Raji (cell line): ENCODE results near the gene CHAC1.

Source experiments
- POLR2A ChIP-seq: IDR thresholded peaks from 2 replicates; pipeline ENCODE4 v1.6.1; 2011; ENCODE audit warnings: low read depth, low read length, control low read depth; ENCODE audit not compliant: insufficient read depth

CHAC1 gene

DNA sequence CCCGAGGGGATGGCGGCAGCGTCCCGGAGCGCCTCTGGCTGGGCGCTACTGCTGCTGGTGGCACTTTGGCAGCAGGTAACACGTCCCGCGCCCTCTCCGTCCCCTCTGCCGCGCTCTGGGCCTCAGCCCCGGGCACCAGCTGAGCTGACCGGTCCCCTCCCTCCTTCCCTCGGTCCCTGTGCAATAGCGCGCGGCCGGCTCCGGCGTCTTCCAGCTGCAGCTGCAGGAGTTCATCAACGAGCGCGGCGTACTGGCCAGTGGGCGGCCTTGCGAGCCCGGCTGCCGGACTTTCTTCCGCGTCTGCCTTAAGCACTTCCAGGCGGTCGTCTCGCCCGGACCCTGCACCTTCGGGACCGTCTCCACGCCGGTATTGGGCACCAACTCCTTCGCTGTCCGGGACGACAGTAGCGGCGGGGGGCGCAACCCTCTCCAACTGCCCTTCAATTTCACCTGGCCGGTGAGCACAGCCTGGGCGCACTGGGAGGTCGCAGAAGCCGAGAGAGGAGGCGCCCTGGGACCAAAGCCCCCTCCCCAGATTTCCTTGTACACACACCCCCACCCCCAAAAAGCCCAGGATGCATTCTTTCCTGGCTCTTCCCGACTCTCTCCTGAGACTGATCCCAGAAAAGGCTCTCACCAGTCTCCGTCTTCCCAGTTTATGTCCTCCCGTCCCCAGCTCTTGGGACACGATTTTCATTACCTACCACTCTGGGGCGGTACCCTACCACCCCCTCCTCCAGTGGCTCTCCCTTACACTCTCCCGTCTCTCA lies 23.4 kb upstream of the CHAC1 start:
- no peak for TF ChIP-seq POLR2A

DNA sequence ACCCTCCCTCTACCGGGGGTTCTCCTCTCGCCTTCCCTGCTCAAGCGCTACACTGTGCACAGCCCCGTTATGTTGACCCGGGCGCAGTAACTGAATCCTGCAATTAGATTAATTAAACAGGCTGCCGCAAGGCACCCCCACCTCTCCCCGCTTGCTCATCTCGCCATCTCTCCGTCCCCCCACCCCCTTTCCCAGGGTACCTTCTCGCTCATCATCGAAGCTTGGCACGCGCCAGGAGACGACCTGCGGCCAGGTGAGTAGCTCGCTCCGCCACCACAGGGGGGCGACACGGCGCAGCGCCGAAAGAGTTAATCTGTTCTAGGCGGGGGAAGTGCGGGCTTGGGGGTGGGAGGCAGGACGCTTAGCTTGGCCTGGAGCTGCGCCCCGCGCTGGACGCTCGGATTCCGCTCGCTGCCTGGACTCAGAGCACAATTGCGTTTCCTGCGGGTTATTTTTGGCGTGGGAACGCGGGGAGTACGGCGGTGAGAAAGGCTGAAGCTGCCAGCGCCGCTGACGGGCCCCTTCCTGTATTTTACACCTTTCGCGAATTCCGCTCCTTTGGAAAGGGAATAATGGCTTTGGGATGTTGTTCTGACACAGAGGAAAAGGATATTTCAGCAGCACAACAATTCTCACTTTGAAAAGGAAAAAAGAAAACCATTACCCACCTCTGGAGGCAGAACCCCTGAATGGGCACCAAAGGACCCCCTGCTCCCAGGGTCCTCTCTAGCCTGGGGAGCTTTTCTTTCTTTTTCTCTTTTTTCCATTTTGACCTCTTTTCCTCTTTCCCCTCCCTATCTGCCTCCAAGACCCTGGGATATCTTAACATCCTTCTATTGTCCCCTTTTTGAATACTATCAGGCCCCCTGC lies 22.6 kb upstream of the CHAC1 start:
- TF ChIP-seq POLR2A: no peak

DNA sequence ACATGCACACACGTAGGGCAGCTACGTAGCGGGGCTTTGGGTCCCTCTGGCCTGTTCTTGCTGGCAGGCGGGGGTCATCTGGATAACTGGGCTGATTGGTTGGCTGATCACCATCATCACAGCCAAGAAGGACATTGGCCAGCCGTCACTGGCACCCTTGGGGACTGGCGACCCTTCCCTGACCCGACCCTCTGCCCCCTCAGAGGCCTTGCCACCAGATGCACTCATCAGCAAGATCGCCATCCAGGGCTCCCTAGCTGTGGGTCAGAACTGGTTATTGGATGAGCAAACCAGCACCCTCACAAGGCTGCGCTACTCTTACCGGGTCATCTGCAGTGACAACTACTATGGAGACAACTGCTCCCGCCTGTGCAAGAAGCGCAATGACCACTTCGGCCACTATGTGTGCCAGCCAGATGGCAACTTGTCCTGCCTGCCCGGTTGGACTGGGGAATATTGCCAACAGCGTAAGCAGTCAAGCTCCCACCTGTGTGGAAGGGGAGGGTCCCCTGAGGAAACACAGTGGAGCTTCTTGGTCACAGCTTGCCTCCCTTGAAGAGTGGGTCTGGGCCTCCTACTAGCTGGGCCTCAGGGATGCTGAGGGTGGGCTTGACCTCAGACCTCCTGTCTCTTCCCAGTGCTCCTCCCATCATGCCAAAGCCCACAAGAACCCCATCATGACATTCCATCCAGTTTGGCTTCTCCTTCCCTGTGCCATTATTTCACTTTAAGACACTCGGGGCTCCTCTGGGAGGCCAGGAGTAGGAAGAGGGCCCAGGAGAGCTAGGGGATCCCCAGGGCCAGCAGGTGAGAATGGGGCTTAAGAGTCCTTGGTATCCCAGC lies 21.8 kb upstream of the CHAC1 start:
- TF ChIP-seq POLR2A: no peak

DNA sequence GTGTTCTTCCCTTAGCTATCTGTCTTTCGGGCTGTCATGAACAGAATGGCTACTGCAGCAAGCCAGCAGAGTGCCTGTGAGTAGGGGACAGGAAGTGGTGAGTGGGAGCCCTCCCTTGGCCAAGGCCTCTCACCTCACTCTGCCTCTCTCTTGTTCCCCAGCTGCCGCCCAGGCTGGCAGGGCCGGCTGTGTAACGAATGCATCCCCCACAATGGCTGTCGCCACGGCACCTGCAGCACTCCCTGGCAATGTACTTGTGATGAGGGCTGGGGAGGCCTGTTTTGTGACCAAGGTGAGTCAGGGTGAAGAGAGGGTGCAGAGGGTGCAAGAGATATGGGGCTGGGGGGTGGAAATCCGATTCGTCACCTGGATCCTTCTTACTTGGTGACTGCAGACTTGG lies 21.1 kb upstream of the CHAC1 start:
- TF ChIP-seq POLR2A: no peak

DNA sequence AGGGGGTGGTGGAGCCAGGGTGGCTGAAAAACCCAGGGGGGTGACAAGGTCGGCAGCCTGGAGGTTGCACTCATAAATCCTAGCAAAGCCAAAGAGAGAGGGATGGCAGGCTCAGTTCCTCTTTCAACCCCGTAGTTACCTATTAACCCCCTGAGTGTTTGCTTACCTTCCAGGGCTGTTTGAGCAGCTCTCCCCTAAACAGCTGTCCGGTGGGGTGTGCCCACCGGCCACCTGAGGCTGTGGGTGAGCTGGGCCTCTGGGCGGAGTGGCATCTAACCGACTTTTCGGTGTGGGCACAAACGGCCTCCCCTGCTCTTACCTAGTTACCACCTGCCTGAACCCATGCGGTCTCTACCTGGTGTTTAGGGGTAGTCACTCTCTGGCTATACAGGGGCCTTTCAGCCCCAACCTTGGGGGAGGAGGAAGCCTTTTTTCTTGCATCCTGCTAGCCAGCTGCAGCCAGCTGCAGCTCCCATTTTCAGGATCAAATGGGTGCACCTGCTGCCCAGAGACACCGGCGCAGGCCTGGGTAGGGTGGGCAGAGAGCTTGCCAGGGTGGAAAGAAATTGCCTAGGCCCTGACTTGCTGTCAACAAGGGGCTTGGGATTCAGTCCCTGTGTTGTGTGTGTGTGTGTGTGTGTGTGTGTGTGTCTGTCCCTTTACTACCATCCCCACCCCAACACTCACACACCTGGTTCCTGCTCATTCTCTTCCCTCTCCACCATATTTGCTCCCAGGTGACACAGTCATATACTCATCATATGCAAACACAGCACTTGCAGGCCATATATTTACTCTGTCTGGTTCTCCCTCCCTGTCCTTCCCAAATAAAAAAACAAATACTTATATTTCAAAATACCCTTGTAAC lies 20.4 kb upstream of the CHAC1 start:
- TF ChIP-seq POLR2A: no peak

DNA sequence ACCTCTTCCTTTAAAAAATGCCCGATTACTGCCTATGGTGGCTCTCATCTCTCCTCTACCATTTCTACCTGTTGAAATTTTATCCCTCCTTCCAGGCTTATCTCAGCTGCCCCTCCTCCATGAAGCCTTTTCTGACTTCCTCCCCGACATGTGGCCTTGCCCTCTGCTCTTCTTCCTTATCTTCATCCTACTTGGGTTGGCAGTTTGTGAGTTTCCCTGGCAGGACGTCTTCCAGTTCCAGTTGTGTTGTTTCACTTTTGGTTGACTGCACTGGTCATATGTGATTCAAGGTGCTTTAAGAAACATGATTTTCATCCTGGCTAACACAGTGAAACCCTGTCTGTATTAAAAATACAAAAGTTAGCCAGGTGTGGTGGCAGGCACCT lies 19.8 kb upstream of the CHAC1 start:
- TF ChIP-seq POLR2A: no peak

DNA sequence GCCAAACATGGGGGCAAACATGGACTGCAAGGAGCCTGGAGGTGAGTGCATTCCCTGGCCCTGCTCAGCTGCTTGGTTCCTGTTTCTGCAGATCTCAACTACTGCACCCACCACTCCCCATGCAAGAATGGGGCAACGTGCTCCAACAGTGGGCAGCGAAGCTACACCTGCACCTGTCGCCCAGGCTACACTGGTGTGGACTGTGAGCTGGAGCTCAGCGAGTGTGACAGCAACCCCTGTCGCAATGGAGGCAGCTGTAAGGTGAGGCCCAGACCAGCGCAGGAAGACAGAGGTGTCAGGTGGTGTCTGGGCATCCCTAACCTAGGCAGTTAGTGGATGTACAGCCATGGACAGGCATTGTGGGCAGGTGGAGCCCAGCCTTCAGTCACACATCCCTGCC lies 18.8 kb upstream of the CHAC1 start:
- TF ChIP-seq POLR2A: no peak

DNA sequence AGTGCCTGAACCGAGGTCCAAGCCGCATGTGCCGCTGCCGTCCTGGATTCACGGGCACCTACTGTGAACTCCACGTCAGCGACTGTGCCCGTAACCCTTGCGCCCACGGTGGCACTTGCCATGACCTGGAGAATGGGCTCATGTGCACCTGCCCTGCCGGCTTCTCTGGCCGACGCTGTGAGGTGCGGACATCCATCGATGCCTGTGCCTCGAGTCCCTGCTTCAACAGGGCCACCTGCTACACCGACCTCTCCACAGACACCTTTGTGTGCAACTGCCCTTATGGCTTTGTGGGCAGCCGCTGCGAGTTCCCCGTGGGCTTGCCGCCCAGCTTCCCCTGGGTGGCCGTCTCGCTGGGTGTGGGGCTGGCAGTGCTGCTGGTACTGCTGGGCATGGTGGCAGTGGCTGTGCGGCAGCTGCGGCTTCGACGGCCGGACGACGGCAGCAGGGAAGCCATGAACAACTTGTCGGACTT lies 17.0 kb upstream of the CHAC1 start:
- TF ChIP-seq POLR2A: no peak

DNA sequence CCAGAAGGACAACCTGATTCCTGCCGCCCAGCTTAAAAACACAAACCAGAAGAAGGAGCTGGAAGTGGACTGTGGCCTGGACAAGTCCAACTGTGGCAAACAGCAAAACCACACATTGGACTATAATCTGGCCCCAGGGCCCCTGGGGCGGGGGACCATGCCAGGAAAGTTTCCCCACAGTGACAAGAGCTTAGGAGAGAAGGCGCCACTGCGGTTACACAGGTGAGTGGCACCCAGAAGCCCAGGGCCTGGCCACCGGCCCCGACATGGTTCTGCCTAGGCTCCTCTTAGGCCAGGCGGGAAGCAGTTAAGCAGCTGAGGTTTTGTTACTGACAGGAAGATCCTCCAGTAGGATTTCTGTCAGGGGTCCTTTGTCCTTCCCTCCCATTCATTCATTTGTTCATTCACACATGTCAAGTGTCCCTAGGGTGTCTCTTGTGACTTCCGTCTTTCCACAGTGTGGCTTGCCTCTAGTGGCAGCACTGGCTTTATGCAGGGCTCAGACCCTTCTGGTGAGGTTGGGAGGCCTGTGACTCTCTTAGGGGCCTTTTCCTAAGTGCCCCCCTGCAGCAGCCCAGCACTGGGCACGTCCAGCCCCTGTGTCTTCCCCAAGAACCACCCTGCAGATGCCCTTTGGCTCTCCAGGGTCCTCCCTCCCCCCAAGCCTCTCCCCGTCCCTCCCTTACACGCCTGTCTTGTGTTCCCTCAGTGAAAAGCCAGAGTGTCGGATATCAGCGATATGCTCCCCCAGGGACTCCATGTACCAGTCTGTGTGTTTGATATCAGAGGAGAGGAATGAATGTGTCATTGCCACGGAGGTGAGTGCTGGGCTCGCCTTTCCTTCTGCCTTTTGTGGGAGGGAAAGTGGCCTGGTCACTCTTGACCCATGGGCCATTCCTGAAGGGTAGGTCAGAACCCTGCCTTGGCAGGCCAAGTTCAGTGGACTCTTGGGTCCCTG lies 16.3 kb upstream of the CHAC1 start:
- no peak for TF ChIP-seq POLR2A

DNA sequence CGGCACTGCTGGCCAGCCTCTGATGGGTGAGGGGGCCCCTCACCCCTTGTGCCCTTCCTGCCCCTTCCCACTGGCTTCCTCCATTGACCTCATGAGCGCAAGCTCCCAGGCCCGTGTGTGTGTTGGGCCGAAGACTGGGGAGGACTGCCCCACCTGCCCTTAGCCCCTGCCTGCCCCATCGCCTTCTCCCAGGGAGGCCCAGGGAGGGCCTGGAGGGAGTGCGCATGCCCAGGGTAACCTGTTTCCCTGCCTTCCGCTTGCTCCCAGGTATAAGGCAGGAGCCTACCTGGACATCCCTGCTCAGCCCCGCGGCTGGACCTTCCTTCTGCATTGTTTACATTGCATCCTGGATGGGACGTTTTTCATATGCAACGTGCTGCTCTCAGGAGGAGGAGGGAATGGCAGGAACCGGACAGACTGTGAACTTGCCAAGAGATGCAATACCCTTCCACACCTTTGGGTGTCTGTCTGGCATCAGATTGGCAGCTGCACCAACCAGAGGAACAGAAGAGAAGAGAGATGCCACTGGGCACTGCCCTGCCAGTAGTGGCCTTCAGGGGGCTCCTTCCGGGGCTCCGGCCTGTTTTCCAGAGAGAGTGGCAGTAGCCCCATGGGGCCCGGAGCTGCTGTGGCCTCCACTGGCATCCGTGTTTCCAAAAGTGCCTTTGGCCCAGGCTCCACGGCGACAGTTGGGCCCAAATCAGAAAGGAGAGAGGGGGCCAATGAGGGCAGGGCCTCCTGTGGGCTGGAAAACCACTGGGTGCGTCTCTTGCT lies 15.3 kb upstream of the CHAC1 start:
- no peak for TF ChIP-seq POLR2A

DNA sequence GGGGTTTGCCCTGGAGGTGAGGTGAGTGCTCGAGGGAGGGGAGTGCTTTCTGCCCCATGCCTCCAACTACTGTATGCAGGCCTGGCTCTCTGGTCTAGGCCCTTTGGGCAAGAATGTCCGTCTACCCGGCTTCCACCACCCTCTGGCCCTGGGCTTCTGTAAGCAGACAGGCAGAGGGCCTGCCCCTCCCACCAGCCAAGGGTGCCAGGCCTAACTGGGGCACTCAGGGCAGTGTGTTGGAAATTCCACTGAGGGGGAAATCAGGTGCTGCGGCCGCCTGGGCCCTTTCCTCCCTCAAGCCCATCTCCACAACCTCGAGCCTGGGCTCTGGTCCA lies 14.8 kb upstream of the CHAC1 start:
- no peak for TF ChIP-seq POLR2A

DNA sequence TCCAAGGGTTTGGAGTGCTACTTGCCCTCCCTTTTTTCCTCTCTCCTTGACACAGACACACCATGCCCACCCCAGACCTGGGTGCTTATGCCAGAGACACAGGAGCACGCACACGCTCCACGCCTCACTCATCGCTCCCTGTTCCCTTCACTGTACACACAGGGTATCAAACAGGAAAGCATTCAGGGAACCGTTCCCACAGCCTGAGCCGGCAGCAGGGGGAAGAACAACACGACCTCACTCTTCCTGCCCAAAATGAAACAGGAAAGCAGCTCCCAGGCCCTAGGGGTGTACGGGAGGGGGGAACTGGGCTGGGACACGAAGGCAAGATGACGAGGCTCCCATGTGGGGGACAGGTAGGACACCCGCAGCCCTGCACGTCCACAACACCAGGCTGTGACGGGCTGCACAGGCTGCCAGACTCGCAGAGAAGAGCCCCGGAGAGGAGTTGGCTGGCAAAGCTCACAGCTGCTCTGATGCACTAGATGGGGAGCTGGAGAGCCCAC lies 12.9 kb upstream of the CHAC1 start:
- no peak for TF ChIP-seq POLR2A
